ENCODE results near the gene FADS2. TPM values are rescaled to one million over a fixed set of nuclear protein-coding genes. Genes with fewer than 3 reads are reported as not detected.

FADS2 gene
- total and polyA plus RNA-seq, 9 of the 15 experiments (the other 6 are each of a cell fraction or from before 2014, with no cell fraction given), result 2.9 to 42.8 (median 16.2) TPM

GRCh38 chr11:61836193-61836592, 8.1 kb downstream of the FADS2 start (continued):
- TF ChIP-seq ZBTB40 (IDR thresholded peaks at IDR 0.05) (no peak), ZBTB40 (CRISPR knock-in tag; IDR thresholded peaks at IDR 0.05) (no peak), EGR1 (conservative IDR thresholded peaks at IDR 0.05) (no peak), FIP1L1 (IDR thresholded peaks at IDR 0.05; ENCODE audit: low read depth, low read length, poor library complexity, severe bottlenecking) (no peak), NFE2 (IDR thresholded peaks at IDR 0.05; ENCODE audit: low read depth) (no peak), ILK (tag; IDR thresholded peaks at IDR 0.05; ENCODE audit: borderline replicate concordance, low read depth) (no peak), NR4A1 (CRISPR knock-in tag; IDR thresholded peaks at IDR 0.05) (no peak), NR4A1 (tag; IDR thresholded peaks at IDR 0.05) (peak; percentile 14; the same call in 1 of the 2 replicates), SRSF3 (IDR thresholded peaks at IDR 0.05; ENCODE audit: insufficient read depth, low read length) (no peak), E2F3 (CRISPR knock-in tag; IDR thresholded peaks at IDR 0.05) (0 out of 2 replicates have a peak, but pooled peaks have one; percentile 14), ZNF121 (CRISPR knock-in tag; conservative IDR thresholded peaks at IDR 0.05) (0 out of 2 replicates have a peak, but pooled peaks have one; percentile 9), CBX3 (IDR thresholded peaks at IDR 0.05; ENCODE audit: borderline replicate concordance in 1 of 2, low read length in 2 of 2) (no peak), TFAP4 (CRISPR knock-in tag; IDR thresholded peaks at IDR 0.05; ENCODE audit: borderline replicate concordance) (peak; percentile 26; the same call in 1 of the 2 replicates), CGGBP1 (CRISPR knock-in tag; IDR thresholded peaks at IDR 0.05) (no peak), ZBTB7A (IDR thresholded peaks at IDR 0.05; ENCODE audit: borderline replicate concordance, control insufficient read depth, low read depth, low read length) (no peak), PTBP1 (IDR thresholded peaks at IDR 0.05; ENCODE audit: low read depth, low read length) (no peak), ZNF212 (CRISPR knock-in tag; IDR thresholded peaks at IDR 0.05) (0 out of 2 replicates have a peak, but pooled peaks have one; percentile 15)
